A549 (cell line): ENCODE results near the gene SKAP1.

Source experiments
- CTCF ChIP-seq: fragments of >200 bp; sonication (Bioruptor Twin); formaldehyde crosslinking; IDR thresholded peaks from 3 replicates; pipeline ENCODE4 v1.5.1; 2016
- ELK1 ChIP-seq: fragments of 150-350 bp; IDR thresholded peaks from 2 replicates; pipeline ENCODE4 v1.6.1; 2014; ENCODE audit warnings: low read depth, mild to moderate bottlenecking, low read length
- EP300 ChIP-seq, 2 experiments: fragments of >200 bp; sonication (Bioruptor Twin); formaldehyde crosslinking; IDR thresholded peaks; 2 replicates in 1 of 2; 3 replicates in 1 of 2; pipeline ENCODE4 v1.6.1; 2016 to 2017
- MAX ChIP-seq: IDR thresholded peaks from 2 replicates; pipeline ENCODE4 v1.6.1; 2012
- MAZ ChIP-seq: fragments of 150-350 bp; IDR thresholded peaks from 2 replicates; pipeline ENCODE4 v1.6.1; 2014; ENCODE audit warnings: antibody characterized with exemption, low read depth, low read length, borderline replicate concordance
- NR3C1 ChIP-seq: fragments of >200 bp; sonication (Bioruptor Twin); formaldehyde crosslinking; IDR thresholded peaks from 3 replicates; pipeline ENCODE4 v1.6.1; 2017
- PBX3 ChIP-seq: IDR thresholded peaks from 2 replicates; pipeline ENCODE4 v1.6.1; 2012
- POLR2A ChIP-seq: IDR thresholded peaks from 2 replicates; pipeline ENCODE4 v1.6.1; 2012; ENCODE audit warnings: mild to moderate bottlenecking, low read length
- RAD21 ChIP-seq, 2 experiments: fragments of >200 bp in 1 of 2; sonication (Bioruptor Twin) in 1 of 2; formaldehyde crosslinking in 1 of 2; IDR thresholded peaks in 1 of 2; conservative IDR thresholded peaks in 1 of 2; 2 replicates in 1 of 2; 3 replicates in 1 of 2; pipeline ENCODE4 v1.6.1; 2012 to 2018; ENCODE audit warnings: inconsistent platforms in 1 of 2
- SREBF2 ChIP-seq: fragments of 450-650 bp; IDR thresholded peaks from 2 replicates; pipeline ENCODE4 v1.6.1; 2014; ENCODE audit warnings: mild to moderate bottlenecking, moderate library complexity
- ZC3H11A ChIP-seq: fragments of 450-650 bp; IDR thresholded peaks from 2 replicates; pipeline ENCODE4 v1.6.1; 2014; ENCODE audit warnings: antibody characterized with exemption, mild to moderate bottlenecking

GRCh38 chr17:48240562-48241130 is 189.4 kb downstream of the SKAP1 start:
- TF ChIP-seq CTCF: no peak
- no peak for TF ChIP-seq RAD21 (conservative IDR thresholded peaks at IDR 0.05 in 1 of 2, IDR thresholded peaks at IDR 0.05 in 1 of 2)
- TF ChIP-seq PBX3: no peak
- no peak for TF ChIP-seq POLR2A
- TF ChIP-seq NR3C1: no peak
- TF ChIP-seq ZC3H11A: no peak
- no peak for TF ChIP-seq MAX
- no peak for TF ChIP-seq ELK1
- TF ChIP-seq SREBF2: no peak
- TF ChIP-seq MAZ: no peak
- no peak for TF ChIP-seq EP300 (IDR thresholded peaks at IDR 0.05)
